GM21390 (cell line): ENCODE data around the gene ANTXR1.

Source experiments
- ATAC-seq: cut with Tn5 transposase; IDR thresholded peaks from one replicate; pipeline ENCODE4 v1.9.1; 2021; ENCODE audit not compliant: unreplicated experiment

The ANTXR1 gene

DNA sequence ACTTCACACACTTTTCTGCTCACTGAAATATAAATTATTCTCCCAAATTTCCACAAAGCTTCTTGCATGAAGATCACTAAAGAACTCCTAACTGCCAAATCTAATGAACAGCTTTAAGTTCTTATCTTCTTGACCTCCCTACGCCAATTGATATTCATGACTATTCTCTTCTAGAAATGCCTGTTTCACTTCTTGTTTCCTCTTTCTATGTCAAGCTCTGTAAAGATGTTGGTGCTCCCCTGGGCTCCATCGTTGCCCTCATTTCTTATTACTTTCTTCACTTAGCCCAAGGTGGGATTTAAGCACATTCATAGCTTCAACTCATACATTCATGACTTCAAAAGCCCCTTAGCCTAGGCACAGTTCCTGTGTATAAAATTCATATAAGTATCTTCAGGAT lies 9.2 kb upstream of the ANTXR1 start:
- ATAC-seq: no peak

DNA sequence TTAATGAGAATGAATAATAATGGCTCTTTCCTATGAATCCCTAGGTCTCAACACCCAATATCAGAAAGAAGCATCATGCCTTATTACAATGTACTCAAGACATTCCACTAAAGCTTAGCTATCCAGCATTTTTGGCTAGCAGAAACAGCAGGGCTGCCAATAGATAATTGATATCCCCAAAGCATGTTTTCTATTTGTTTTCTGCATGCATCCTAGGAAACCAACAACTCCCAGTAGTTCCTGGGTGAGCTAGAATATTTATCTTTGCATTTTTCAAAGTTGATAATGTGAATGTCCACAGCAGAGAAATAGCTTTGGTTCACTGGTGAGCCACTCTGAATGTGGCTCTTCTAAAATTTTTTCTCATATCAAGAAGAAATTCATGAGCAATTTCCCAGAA lies 5.8 kb upstream of the ANTXR1 start:
- no peak for ATAC-seq

DNA sequence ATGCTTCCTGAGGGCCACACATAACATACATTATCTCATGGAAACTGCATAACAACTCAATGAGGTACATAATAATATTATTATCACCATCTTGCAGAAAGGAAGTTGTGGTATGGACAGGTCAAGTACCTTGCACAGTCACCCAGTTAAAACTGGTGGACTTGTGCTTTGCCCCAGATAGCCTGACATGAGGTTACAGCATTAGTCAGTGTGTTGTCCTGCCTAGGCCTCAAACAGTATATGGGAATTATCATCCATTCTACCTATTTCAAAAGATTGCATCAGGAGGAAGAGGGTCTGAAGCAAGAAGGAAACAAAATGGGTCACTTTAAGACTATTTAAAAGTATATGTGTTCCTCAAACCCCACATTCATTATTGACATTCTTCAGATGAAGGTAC lies 5.4 kb upstream of the ANTXR1 start:
- no peak for ATAC-seq

DNA sequence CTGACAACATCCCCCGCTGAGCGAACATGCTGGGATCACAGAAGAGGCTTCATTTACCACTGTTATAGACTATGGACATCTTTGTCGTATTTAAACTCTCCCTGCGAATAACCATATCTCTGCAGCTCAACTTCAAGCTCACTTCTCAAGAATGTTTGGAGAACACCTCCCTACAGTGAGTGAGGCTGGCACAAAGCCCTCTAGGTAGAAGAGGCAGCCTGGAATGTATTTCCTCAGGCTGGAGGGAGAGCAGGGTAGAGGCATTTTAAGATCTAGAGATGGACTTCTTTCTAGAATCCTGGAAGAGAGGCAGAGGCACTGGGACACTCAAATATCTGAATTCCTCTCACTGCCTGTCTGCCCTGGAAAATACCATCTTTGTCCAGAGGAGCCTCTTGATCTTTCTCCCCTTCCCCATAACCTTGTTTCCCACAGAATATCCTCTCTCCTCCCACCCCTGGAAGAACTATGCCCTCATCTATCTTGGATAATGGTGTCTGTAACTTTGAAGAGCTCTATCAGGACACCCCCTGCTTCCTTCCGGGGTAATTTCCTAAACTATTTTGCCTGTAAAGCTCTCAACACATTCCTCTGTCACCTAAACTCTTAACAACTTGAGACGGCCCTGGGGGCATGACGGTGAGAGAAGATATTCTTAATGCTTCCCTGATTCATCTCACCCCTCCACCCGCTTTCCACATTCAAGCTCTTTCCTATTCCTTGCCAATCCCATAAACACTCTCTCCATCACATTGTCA lies 2.4 kb upstream of the ANTXR1 start:
- no peak for ATAC-seq

DNA sequence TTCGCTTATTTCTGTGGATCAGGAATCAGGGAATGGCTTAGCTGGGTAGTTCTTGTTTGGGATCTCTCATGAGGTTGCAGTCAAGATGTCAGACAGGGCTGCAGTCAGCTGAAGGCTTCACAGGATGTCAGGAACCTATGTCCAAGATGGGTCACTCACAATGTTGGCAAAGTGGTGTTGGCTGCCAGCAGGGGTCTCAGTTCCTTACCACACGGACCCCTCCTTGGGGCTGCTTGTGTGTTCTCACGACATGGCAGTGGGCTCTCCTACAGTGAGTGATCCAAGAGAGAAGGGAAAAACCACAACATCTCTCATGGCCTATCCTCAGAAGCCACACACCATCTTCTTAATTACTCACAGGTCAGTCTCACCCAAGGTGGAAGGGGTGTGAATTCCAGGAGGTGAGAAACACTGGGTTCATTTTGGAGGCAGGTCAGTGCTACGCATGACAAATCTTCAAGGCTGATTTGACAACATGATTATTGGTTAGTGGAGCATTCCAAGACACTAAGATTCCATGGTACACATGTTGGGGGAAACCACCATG lies 1.3 kb upstream of the ANTXR1 start:
- no peak for ATAC-seq

DNA sequence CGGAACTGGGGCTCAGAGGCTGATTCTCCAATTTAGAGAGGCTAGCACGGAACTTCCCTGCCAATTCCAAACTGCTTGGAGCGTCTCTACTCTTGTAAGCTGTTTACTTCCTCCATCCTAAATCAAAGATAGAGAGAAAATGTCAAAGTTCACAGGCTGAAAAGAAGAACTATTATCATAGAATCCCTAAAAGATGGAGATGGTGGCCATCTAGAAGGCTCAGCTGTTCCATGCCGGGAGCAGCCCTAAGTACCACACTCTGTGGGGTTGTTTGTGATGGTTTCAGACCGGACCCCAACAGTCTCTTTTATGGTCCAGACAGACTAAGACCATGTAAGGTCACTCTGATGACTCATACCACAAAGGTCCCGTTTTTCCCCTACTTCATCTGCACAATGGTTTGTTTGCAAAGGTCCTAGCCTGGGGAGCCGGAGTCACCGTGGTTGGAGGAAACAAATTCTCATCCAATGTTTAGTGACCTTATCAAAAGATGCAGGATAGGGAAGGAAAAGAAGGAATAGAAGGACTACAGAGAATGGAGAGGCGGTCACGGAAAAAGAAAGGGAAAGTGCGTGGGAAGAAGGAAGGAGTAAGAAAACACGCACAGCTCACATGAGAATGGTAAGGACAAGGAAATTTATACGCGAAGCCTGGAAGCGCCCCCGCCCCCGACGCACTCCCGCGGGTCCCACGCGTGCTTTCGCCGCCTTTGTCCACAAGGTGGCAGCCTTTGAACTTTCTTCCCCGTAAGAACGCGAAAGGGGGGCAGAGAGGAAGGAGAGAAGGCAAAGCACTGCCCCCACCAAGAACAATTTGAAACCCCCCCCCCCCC lies 453 bp upstream of the ANTXR1 start:
- ATAC-seq: no peak

DNA sequence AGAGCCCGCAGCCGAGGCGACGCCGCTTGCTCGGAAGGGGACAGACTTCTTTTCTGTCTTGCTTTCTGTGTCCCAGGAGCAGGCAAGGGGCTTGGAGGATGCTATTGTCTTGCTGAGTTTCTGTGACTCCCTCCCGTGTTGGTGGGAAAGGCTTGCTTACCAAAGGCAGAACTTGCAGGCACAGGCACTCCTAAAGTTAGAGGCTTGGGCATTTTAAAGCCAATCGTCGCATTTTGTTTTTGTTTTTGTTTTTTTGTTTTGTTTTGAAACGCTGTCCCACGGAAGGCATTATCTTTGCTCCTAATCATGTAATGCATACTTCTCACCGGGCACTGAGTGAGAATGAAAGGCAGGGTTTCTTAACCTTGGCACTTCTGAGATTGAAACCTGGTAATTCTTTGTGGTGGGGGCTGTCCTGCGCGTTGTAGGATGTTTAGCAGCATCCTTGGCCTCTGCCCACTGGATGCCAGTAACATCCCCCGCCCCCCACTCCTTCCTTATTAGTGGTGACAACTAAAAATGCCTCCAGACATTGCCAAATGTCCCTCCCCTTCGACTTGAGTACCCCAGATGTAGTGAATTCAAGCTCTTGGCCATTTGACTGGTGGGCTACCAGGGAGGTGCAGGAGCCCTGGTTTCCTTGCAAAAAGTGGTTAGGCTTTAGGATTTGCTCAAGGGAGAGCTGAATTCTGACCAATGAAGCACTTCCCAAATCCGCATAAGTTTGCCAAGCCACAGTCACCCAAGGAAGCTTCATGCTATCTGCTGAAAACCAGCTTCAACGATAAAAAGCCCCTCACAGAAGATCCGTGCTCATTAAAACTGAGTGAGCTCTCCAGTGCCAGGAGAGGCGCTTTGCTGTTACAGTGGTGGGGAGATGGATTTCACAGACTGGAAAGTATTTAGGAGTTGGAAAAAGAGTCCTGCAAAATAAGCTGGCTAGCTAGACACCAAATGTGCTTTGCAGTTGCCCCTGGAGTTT lies 1.2 kb downstream of the ANTXR1 start:
- ATAC-seq: no peak

DNA sequence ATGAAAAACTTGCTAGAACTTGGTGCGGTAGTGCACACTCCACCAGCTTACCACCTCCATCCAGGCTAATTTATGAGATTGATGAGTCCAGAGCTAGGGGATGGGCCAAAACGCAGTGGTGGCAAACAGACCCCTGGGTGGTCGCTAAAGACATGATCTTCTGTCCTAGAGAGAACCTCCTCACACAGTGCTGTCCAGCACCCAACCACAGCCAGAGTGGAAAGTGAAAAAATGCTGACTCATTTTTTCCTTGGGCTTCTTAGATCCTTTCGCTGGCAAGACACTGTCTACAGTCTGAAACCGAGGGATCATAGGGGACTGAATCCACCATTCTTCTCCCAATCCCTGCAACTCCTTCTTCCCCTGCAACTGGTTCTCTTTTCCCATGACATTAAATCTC lies 4.1 kb downstream of the ANTXR1 start:
- ATAC-seq: no peak

DNA sequence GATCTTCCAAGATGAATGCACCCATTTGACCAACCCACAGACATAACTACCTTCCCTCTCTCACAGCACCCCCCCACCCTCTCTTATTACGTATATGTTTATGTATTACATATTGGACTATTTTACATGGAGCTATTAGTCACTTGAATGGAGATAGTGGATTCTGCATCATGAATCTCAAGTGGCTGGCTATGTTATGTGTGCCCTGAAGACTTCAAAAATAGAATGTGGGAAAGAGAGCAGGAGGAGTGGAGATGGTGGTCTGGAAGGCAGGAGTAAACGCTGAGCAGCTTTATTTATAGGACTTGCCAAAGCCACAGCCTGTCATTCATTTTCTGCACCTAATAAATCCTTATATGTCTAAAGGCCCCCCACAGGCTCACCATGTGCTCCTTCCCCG lies 4.9 kb downstream of the ANTXR1 start:
- ATAC-seq: no peak

DNA sequence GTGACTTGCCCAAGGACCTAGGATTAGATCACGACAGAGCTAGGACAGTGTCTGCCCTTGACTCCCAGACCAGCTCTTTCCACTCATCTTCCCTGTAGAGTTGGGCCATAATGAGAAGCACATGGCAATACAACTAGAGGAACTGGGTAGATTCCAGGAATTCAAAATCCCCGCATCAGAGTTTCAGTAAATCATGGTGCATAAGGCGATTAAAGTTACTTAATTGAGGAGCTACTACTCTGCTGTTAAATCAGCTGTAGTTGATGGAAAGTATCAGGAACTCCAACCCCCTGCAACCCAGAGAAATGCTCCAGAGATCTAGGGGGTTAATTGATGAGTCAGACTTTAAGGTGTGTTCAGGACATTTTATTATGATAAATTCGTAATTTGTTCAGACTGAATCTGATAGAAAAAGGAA lies 5.7 kb downstream of the ANTXR1 start:
- ATAC-seq: no peak

DNA sequence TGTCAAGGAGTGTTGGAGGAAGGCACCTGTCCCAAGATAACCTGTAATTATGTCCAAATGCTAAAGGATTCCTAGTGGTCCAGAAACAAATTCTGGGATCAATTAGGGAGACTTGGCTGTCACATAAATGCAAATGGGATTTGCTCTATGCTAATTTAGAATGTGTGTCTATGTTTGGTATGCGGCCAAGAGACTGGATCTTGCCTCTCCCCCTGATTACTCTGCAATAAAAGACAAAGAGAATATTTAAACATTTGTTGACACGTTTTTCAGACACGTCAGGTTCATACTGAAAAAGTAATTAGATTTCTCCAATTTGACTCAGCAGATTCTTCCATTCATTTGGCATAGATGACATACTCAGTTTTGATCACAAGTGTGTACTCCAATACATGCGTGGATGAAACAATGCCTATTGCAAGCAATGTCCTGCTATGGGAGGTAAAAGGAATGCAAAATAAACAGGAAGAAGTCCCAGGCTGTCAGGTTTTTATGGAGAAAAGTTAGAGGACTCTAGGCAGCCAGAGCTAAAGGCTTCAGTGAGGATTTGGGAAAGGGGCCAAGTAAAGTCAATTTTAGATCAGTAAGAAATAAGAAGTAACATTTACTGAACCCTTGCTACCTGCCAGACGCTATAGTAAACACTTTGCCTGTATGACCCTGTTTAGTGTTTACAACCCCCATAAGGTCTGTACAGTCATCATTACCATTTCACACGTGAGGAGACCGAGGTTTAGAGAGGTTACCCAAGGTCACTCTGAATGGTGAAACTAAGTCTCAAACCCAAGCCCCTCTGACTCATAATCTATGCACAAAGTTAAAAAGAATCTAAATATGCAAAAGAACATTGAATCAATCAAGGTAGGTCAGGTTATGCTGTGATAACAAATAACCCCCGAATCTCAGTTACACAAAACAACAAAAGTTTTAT lies 7.8 kb downstream of the ANTXR1 start:
- no peak for ATAC-seq

DNA sequence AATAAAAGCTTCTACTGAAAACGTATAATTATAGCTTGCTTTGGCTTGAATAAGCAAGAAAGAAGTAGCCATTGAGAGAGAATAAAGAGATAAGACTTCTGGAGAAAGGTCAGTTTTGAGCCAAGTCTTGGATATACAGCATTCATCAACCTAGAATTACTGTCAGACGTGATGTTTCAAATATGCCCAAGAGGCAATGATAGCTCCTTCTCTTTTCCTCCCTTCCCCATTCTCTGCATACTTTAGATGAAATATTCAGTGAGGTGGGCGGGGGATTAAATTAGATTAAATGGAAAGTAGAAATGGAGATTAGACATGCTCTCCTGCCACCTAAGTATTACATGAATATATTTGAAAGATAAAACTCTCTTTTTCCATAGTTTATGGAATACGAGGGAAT lies 8.7 kb downstream of the ANTXR1 start:
- no peak for ATAC-seq

DNA sequence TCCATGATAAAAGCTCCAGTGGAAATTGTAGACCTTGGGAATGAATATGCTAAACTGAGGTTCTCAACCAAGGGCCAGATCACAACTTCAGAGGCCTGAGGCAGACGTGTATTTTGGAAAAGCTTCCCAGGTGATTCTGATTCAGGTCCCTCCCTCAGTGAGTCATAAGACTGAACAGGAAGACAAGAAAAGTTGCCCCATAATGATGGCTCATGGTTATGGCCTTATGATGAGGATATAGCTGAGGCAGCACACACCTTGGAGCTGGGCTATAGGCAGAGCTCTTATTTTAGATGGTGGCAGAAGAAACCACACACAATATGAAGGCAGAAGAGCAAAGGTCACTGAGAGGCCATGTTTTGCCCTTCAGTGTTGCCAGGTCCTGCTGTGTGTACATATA lies 9.6 kb downstream of the ANTXR1 start:
- no peak for ATAC-seq

DNA sequence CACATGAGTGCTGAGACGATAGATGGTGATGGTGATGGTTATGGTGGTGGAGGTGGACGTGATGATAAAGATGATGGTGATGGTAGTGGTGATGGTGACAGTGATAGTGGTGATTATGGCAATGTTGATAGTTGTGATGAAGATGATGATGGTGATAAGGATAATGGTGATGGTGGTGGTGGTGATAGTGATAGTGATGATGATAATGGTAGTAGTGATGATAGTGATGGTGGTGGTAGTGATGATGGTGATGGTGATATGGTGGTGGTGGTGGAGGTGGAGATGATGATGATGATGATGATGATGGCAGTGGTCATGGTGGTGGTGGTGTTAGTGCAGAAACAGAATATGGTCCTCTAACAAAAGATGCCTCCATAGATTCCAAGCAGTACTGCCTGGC lies 10.3 kb downstream of the ANTXR1 start:
- ATAC-seq: no peak

DNA sequence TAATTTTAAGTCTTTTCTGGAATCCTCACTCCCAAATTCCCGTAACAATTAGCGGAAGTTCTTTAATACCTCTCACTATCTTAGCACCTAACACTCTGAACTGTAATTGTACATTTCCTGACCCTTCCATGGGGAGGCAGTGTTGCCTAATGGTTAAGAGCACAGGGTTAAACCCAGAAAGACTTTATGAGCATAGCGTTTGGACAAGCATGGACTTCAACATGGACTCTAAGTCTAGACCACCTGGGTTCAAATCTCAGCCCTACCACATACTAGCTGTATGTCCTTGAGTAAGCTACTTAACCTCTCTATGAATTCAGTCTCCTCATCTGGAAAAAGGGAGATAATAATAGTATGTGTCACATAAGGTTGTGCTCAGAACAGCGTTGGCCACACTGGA lies 13.0 kb downstream of the ANTXR1 start:
- ATAC-seq: no peak

DNA sequence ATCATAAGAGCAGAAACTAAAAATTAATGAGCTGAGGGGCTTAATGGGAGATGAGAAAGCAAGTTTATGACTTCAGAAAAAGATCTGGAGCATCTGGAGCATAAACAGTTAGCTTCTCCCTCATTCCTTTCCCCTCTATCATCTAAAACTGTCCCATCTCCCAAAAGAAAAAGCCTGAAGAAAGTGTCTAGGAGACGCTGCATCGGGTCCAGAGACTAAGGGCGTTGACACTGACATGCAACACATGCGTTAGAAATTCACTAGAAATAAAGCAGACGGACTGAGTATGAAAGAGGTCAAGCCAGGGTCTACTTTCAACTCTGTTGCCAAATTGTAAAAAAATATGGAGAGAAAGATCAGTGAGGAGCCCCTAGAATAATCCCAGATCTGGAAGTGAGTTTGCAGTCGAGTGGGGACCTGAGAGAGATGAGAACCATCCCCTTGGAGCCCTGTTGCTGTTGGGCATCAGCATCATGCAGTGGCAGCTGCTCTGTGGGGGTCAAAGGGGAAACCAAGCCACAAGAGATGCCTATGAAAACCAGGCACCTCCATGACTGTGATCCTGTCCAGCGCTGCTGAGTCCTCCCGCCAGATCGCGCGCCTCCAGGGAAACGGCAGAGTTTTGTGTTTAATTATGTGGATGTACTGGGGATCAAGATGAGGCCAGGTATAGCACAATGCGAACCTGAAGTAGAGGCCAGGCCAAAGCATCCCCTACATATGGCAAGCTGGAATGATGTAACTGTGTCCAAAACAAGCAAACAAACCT lies 13.9 kb downstream of the ANTXR1 start:
- ATAC-seq: no peak

DNA sequence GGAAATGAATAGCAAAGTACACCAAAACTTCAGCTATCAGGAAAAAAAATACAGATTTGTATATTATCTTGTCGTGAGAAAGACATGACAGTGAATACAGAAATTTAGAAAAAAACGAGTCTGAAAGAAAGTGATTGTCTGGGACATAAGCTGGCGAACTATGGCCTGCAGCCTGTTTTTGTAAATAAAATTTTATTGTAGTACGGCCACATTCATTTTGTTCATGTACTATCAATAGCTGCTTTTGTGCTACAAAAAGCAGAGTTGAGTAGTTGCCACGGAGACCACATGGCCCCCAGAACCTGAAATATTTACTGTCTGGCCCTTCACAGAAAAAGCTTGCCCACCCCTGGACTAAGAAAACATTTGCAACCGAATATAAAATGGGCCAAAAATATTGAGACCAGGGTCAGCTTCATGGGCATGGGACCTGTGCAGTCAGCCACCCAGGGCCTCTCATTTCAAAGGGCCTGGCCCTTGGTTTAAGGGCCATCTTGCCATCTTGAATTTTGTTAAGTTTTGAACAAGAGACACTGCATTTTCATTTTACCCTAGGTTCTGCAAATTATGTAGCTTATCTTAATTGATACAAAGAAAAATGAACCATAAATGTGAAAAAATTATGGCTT lies 17.9 kb downstream of the ANTXR1 start:
- no peak for ATAC-seq

DNA sequence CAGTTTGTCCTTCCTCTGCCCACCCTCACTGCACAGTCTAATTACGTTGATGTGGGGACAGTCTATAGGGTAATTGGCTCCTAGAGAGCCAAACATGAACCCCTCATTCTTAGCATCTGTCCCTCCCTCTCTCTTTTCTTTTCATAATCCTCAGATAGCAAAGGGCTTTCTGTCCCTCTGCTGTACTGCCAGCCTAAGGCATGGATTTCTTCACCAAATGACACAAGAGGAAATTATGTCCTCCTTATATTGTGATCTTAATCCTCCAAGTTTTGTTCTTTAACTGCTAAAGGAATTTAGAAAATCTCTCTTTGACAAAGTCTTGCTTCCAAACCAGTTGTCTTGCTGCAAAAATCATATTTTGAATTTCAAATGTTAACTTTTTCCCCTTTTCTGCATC lies 18.5 kb downstream of the ANTXR1 start:
- no peak for ATAC-seq

DNA sequence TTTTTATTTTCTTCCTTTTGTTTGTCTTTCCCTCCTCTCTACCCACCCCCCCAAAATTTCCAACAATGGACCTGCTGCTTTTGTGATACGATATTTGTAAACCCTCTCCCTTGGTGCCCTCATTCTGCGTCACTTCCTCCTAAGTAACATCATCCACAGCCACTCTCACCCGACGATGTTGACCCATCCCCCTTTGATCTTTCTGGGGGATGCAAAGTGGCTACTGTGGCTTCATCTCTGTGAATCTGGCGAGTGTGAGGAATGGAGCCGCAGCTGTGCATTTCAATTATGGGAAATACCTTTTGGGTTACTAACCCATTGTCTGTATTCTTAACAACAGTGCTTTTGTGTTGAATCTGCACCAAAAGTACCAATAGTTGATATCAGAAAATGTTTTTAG lies 19.4 kb downstream of the ANTXR1 start:
- ATAC-seq: no peak
